ENCODE results near the gene GPC3.

Gene GPC3

DNA sequence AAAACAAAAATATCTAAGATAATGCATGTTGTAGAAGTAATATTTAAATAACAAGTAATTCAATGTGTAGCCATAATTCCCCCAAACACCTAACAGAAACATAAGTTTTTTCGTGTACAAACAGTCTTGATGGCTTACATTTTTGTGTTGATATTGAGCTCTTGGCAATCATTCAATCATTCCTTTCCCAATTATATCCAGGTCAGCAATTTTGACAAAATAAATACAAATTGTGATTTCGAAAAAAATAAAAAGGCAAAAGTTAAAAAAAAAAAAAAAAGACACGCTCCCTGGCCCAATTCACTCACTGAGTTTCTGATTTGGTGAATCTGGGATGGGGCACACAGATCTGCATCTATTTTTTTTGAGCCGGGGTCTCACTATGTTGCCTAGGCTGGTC, 382.5 kb downstream of the GPC3 start:
- H3K9ac ChIP-seq (ENCODE audit: low read depth, low read length, poor library complexity), result no peak overlapping the region
- no peak overlapping the region for H2BK5ac ChIP-seq (ENCODE audit: low read length)
- H4K91ac ChIP-seq (ENCODE audit: low read depth, low read length, poor library complexity), result no peak overlapping the region
- no peak overlapping the region for H2BK15ac ChIP-seq (ENCODE audit: low read length)
- no peak overlapping the region for H3K18ac ChIP-seq (ENCODE audit: low read length)
- no peaks in the 10 kb centered on the region for H3K9me3 ChIP-seq (replicated peaks in 1 of 2; ENCODE audit: control insufficient read depth in 2 of 2, insufficient read depth in 1 of 2, low read depth in 1 of 2, low read length in 2 of 2)
- H3K4me1 ChIP-seq (ENCODE audit: control insufficient read depth in 2 of 2, insufficient read depth in 1 of 2, low read depth in 1 of 2, low read length in 2 of 2), result no peaks in the 10 kb centered on the region
- no peak overlapping the region for H3K4me2 ChIP-seq (ENCODE audit: insufficient read depth, low read length, poor library complexity, severe bottlenecking)
- no peak overlapping the region for H3K23ac ChIP-seq (ENCODE audit: low read depth, low read length, poor library complexity)
- no peak overlapping the region for H3K4ac ChIP-seq (ENCODE audit: low read length)
- DNase-seq (ENCODE audit: low spot score), result no peak
- H3K4me3 ChIP-seq (ENCODE audit: low read length in 2 of 2), result no peak overlapping the region
- WGBS, 2 donors (ENCODE audit: extremely low coverage in 2 of 2, insufficient read length in 2 of 2, insufficient replicate concordance in 1 of 2), result no CpG with 5 or more reads among the region's 4 CpGs
- no peak overlapping the region for H2BK12ac ChIP-seq (ENCODE audit: low read length)
- H3K27ac ChIP-seq (replicated peaks; ENCODE audit: low read length), result no peak overlapping the region
- H2BK120ac ChIP-seq (ENCODE audit: low read depth, low read length), result no peak overlapping the region
- no peak overlapping the region for H3K14ac ChIP-seq (ENCODE audit: low read length)
- H3K27me3 ChIP-seq (ENCODE audit: control insufficient read depth in 3 of 3, insufficient read depth in 3 of 3, low read depth in 1 of 3, low read length in 3 of 3), result peaks cover 0 to 4% (median 0%) of the 10 kb centered on the region in 3 experiments
- no peak overlapping the region for H4K8ac ChIP-seq (ENCODE audit: low read depth, low read length)
- no peaks in the 10 kb centered on the region for H3K79me1 ChIP-seq (ENCODE audit: low read depth, low read length)
- no peak overlapping the region for H2AK5ac ChIP-seq (ENCODE audit: low read depth, low read length)
- no peak overlapping the region for H2AFZ ChIP-seq (ENCODE audit: low read length)
- no peaks in the 10 kb centered on the region for H3K36me3 ChIP-seq (replicated peaks in 1 of 2; ENCODE audit: control insufficient read depth in 2 of 2, insufficient read depth in 2 of 2, low read length in 2 of 2)

- Histone ChIP-seq H3K27me3 (ENCODE audit: control insufficient read depth in 3 of 3, insufficient read depth in 3 of 3, low read depth in 1 of 3, low read length in 3 of 3) (peaks cover 0 to 4% (median 0%) of the 10 kb centered on the region in 3 experiments), H3K4me2 (ENCODE audit: insufficient read depth, low read length, poor library complexity, severe bottlenecking) (no peak overlapping the region), H2BK12ac (ENCODE audit: low read length) (no peak overlapping the region), H3K23ac (ENCODE audit: low read depth, low read length, poor library complexity) (no peak overlapping the region), H3K36me3 (replicated peaks in 1 of 2; ENCODE audit: control insufficient read depth in 2 of 2, insufficient read depth in 2 of 2, low read length in 2 of 2) (peaks cover 0 to 1% of the 10 kb centered on the region in 2 donors), H3K27ac (replicated peaks; ENCODE audit: low read length) (no peak overlapping the region), H4K8ac (ENCODE audit: low read depth, low read length) (no peak overlapping the region), H2BK120ac (ENCODE audit: low read depth, low read length) (no peak overlapping the region), H2BK5ac (ENCODE audit: low read length) (no peak overlapping the region), H3K18ac (ENCODE audit: low read length) (no peak overlapping the region), H3K9ac (ENCODE audit: low read depth, low read length, poor library complexity) (no peak overlapping the region), H3K4ac (ENCODE audit: low read length) (no peak overlapping the region), H2AK5ac (ENCODE audit: low read depth, low read length) (no peak overlapping the region), H2BK15ac (ENCODE audit: low read length) (no peak overlapping the region), H3K4me3 (ENCODE audit: low read length in 2 of 2) (no peak overlapping the region), H3K4me1 (ENCODE audit: control insufficient read depth in 2 of 2, insufficient read depth in 1 of 2, low read depth in 1 of 2, low read length in 2 of 2) (no peaks in the 10 kb centered on the region), H2AFZ (ENCODE audit: low read length) (no peak overlapping the region), H3K9me3 (replicated peaks in 1 of 2; ENCODE audit: control insufficient read depth in 2 of 2, insufficient read depth in 1 of 2, low read depth in 1 of 2, low read length in 2 of 2) (no peaks in the 10 kb centered on the region), H3K79me1 (ENCODE audit: low read depth, low read length) (no peaks in the 10 kb centered on the region), H3K14ac (ENCODE audit: low read length) (no peak overlapping the region), H4K91ac (ENCODE audit: low read depth, low read length, poor library complexity) (no peak overlapping the region)
- no peak for DNase-seq (ENCODE audit: low spot score)
- no CpG with 5 or more reads among the region's 4 CpGs for WGBS, 2 donors (ENCODE audit: extremely low coverage in 2 of 2, insufficient read length in 2 of 2, insufficient replicate concordance in 1 of 2)
Measured at GRCh38 chrX:133601116-133601515, 384.3 kb downstream of the GPC3 start.

- Histone ChIP-seq H3K27me3 (ENCODE audit: control insufficient read depth in 3 of 3, insufficient read depth in 3 of 3, low read depth in 1 of 3, low read length in 3 of 3) (peaks cover 0 to 4% (median 0%) of the 10 kb centered on the region in 3 experiments), H2AK5ac (ENCODE audit: low read depth, low read length) (no peak overlapping the region), H2BK15ac (ENCODE audit: low read length) (no peak overlapping the region), H2BK5ac (ENCODE audit: low read length) (no peak overlapping the region), H3K14ac (ENCODE audit: low read length) (no peak overlapping the region), H3K36me3 (replicated peaks in 1 of 2; ENCODE audit: control insufficient read depth in 2 of 2, insufficient read depth in 2 of 2, low read length in 2 of 2) (peaks cover 0 to 2% of the 10 kb centered on the region in 2 donors), H3K27ac (replicated peaks; ENCODE audit: low read length) (no peak overlapping the region), H3K4me3 (ENCODE audit: low read length in 2 of 2) (no peak overlapping the region), H4K91ac (ENCODE audit: low read depth, low read length, poor library complexity) (no peak overlapping the region), H3K79me1 (ENCODE audit: low read depth, low read length) (no peaks in the 10 kb centered on the region), H3K9me3 (replicated peaks in 1 of 2; ENCODE audit: control insufficient read depth in 2 of 2, insufficient read depth in 1 of 2, low read depth in 1 of 2, low read length in 2 of 2) (no peaks in the 10 kb centered on the region), H4K8ac (ENCODE audit: low read depth, low read length) (no peak overlapping the region), H3K4me2 (ENCODE audit: insufficient read depth, low read length, poor library complexity, severe bottlenecking) (no peak overlapping the region), H2BK120ac (ENCODE audit: low read depth, low read length) (no peak overlapping the region), H3K4ac (ENCODE audit: low read length) (no peak overlapping the region), H3K18ac (ENCODE audit: low read length) (no peak overlapping the region), H3K9ac (ENCODE audit: low read depth, low read length, poor library complexity) (no peak overlapping the region), H2AFZ (ENCODE audit: low read length) (no peak overlapping the region), H3K23ac (ENCODE audit: low read depth, low read length, poor library complexity) (no peak overlapping the region), H2BK12ac (ENCODE audit: low read length) (no peak overlapping the region), H3K4me1 (ENCODE audit: control insufficient read depth in 2 of 2, insufficient read depth in 1 of 2, low read depth in 1 of 2, low read length in 2 of 2) (no peaks in the 10 kb centered on the region)
- no peak for DNase-seq (ENCODE audit: low spot score)
- no CpG with 5 or more reads among the region's 1 CpG for WGBS, 2 donors (ENCODE audit: extremely low coverage in 2 of 2, insufficient read length in 2 of 2, insufficient replicate concordance in 1 of 2)
Measured at GRCh38 chrX:133600536-133600935, 384.9 kb downstream of the GPC3 start.

DNA sequence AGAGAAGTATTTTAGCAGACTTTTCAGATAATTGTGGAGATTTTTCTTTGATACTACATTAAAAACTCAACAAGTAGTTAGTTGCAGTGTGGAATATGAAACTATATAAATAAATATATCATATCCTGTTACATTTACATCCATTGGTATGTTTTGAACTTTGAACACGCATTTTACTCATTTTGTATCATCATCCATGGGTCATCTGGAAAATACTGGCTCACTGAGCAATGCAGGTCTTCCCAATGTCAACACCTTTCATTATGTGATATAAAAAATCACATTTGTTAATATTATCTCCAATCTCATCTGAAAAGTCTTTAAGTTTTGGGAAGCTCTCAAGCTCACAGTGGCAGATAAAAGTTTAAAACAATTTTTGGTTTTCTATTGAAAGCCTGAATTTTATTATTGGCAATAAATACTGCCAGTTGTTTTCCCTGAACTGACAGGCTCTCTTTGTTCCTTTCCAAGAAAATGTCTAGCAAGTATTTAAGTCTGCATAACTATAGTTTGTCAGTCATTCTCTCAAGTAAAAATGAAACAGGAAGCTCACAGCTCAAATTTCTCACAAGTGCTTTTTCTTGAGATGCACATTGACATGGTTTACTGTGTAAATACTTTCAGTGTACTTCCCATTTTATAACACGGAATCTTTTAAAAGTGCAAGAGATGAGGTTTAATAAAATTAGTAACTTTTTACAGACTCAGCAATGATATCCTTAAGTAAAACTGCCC, 386.6 kb downstream of the GPC3 start:
- Histone ChIP-seq H3K14ac (ENCODE audit: low read length) (no peak overlapping the region), H2BK5ac (ENCODE audit: low read length) (no peak overlapping the region), H3K27ac (replicated peaks; ENCODE audit: low read length) (no peak overlapping the region), H4K8ac (ENCODE audit: low read depth, low read length) (no peak overlapping the region), H2BK12ac (ENCODE audit: low read length) (no peak overlapping the region), H4K91ac (ENCODE audit: low read depth, low read length, poor library complexity) (no peak overlapping the region), H3K79me1 (ENCODE audit: low read depth, low read length) (no peaks in the 10 kb centered on the region), H3K9ac (ENCODE audit: low read depth, low read length, poor library complexity) (no peak overlapping the region), H3K27me3 (ENCODE audit: control insufficient read depth in 3 of 3, insufficient read depth in 3 of 3, low read depth in 1 of 3, low read length in 3 of 3) (no peaks in the 10 kb centered on the region), H3K18ac (ENCODE audit: low read length) (no peak overlapping the region), H3K9me3 (replicated peaks in 1 of 2; ENCODE audit: control insufficient read depth in 2 of 2, insufficient read depth in 1 of 2, low read depth in 1 of 2, low read length in 2 of 2) (no peaks in the 10 kb centered on the region), H3K4me3 (ENCODE audit: low read length in 2 of 2) (no peak overlapping the region), H3K23ac (ENCODE audit: low read depth, low read length, poor library complexity) (no peak overlapping the region), H3K4me2 (ENCODE audit: insufficient read depth, low read length, poor library complexity, severe bottlenecking) (no peak overlapping the region), H2AK5ac (ENCODE audit: low read depth, low read length) (no peak overlapping the region), H3K4ac (ENCODE audit: low read length) (no peak overlapping the region), H3K4me1 (ENCODE audit: control insufficient read depth in 2 of 2, insufficient read depth in 1 of 2, low read depth in 1 of 2, low read length in 2 of 2) (no peaks in the 10 kb centered on the region), H3K36me3 (replicated peaks in 1 of 2; ENCODE audit: control insufficient read depth in 2 of 2, insufficient read depth in 2 of 2, low read length in 2 of 2) (peaks cover 0 to 2% of the 10 kb centered on the region in 2 donors), H2BK120ac (ENCODE audit: low read depth, low read length) (no peak overlapping the region), H2BK15ac (ENCODE audit: low read length) (no peak overlapping the region), H2AFZ (ENCODE audit: low read length) (no peak overlapping the region)
- no CpG with 5 or more reads among the region's 2 CpGs for WGBS, 2 donors (ENCODE audit: extremely low coverage in 2 of 2, insufficient read length in 2 of 2, insufficient replicate concordance in 1 of 2)
- no peak for DNase-seq (ENCODE audit: low spot score)
